IMR-90 (cell line): ENCODE results near the gene L1CAM. TPM values are rescaled to one million over a fixed set of nuclear protein-coding genes. Genes with fewer than 3 reads are reported as not detected.

Experiments used
- ATAC-seq: fragments of 200-7000 bp; cut with Tn5 transposase; 2 replicates; pipeline ENCODE4 v1.9.1; 2020; ENCODE audit warnings: low read depth, mild to moderate bottlenecking, moderate library complexity
- BruUV-seq: library from RNA; stranded (reverse); fragments of 400-500 nt; replicated peaks from 2 replicates; lab custom pipeline; 2021; lab: Mats Ljungman, UMichigan
- CTCF ChIA-PET: fragments of 300-600 bp; formaldehyde crosslinking; extraction: SDS; loops from one replicate; lab custom pipeline; 2021; ENCODE audit warnings: antibody characterized with exemption; lab: Yijun Ruan, JAX
- POLR2A ChIA-PET: fragments of 300-600 bp; sonication (Branson Sonifier 250); formaldehyde crosslinking; loops from one replicate; lab custom pipeline; 2022; ENCODE audit warnings: antibody characterized with exemption; ENCODE audit not compliant: unreplicated experiment; lab: Charles Lee
- DNase-seq: peaks from one replicate; pipeline ENCODE4 v3.0.0; 2013
- H2AFZ ChIP-seq: replicated peaks from 2 replicates; pipeline ENCODE3; 2013; ENCODE audit warnings: low read length, mild to moderate bottlenecking; ENCODE audit not compliant: poor library complexity
- H2AK5ac ChIP-seq: 2 replicates; pipeline ENCODE4 v1.6.1; 2013; ENCODE audit warnings: low read depth, low read length, inconsistent platforms
- H2AK9ac ChIP-seq: replicated peaks from 2 replicates; pipeline ENCODE3; 2013; ENCODE audit warnings: mild to moderate bottlenecking, low read depth, low read length, moderate library complexity; ENCODE audit not compliant: poor library complexity
- H2BK120ac ChIP-seq: 2 replicates; pipeline ENCODE4 v1.6.1; 2013; ENCODE audit warnings: low read depth, low read length, inconsistent platforms
- H2BK15ac ChIP-seq: 3 replicates; pipeline ENCODE4 v1.6.1; 2013; ENCODE audit warnings: low read depth, low read length, inconsistent platforms
- H2BK20ac ChIP-seq: 2 replicates; pipeline ENCODE4 v1.6.1; 2013; ENCODE audit warnings: low read depth, mild to moderate bottlenecking, inconsistent platforms, low read length, moderate library complexity
- H2BK5ac ChIP-seq: 2 replicates; pipeline ENCODE4 v1.6.1; 2013; ENCODE audit warnings: mild to moderate bottlenecking, low read depth, low read length, inconsistent platforms; ENCODE audit not compliant: poor library complexity, severe bottlenecking
- H3K14ac ChIP-seq: replicated peaks from 2 replicates; pipeline ENCODE4 v1.6.1; 2013; ENCODE audit warnings: low read depth, low read length, inconsistent platforms
- H3K18ac ChIP-seq: 2 replicates; pipeline ENCODE4 v1.6.1; 2013; ENCODE audit warnings: low read depth, low read length, control low read depth
- H3K23ac ChIP-seq: 2 replicates; pipeline ENCODE4 v1.6.1; 2013; ENCODE audit warnings: low read depth, low read length, inconsistent platforms
- H3K27ac ChIP-seq: 2 replicates; pipeline ENCODE4 v1.5.1; 2013; ENCODE audit warnings: mild to moderate bottlenecking, control low read depth, low read length; ENCODE audit not compliant: insufficient read depth
- H3K27me3 ChIP-seq: 2 replicates; pipeline ENCODE4 v1.6.1; 2013; ENCODE audit warnings: low read length; ENCODE audit not compliant: control insufficient read depth, insufficient read depth
- H3K36me3 ChIP-seq: 2 replicates; pipeline ENCODE4 v1.6.1; 2013; ENCODE audit warnings: low read length, mixed read lengths; ENCODE audit not compliant: control insufficient read depth, insufficient read depth
- H3K4ac ChIP-seq: 2 replicates; pipeline ENCODE4 v1.6.1; 2013; ENCODE audit warnings: low read depth, low read length, inconsistent platforms
- H3K4me1 ChIP-seq: 2 replicates; pipeline ENCODE4 v1.6.1; 2013; ENCODE audit warnings: low read length, mixed read lengths; ENCODE audit not compliant: control insufficient read depth, insufficient read depth
- H3K4me2 ChIP-seq: 2 replicates; pipeline ENCODE4 v1.6.1; 2013; ENCODE audit warnings: low read depth, mild to moderate bottlenecking, control low read depth, low read length, moderate library complexity
- H3K4me3 ChIP-seq: 2 replicates; pipeline ENCODE4 v1.5.1; 2013; ENCODE audit warnings: low read depth, mild to moderate bottlenecking, control low read depth, low read length, moderate library complexity; ENCODE audit not compliant: insufficient read depth
- H3K56ac ChIP-seq: 2 replicates; pipeline ENCODE4 v1.6.1; 2013; ENCODE audit warnings: low read length, inconsistent platforms; ENCODE audit not compliant: insufficient read depth; ENCODE audit errors: extremely low read depth
- H3K79me1 ChIP-seq, 2 experiments: 2 replicates each; pipeline ENCODE4 v1.6.1; 2013; ENCODE audit warnings: low read length in 2 of 2, inconsistent platforms in 1 of 2, low read depth in 1 of 2
- H3K9ac ChIP-seq: 2 replicates; pipeline ENCODE4 v1.6.1; 2013; ENCODE audit warnings: low read depth, low read length, control low read depth
- H3K9me1 ChIP-seq: 2 replicates; pipeline ENCODE4 v1.6.1; 2013; ENCODE audit warnings: low read length, inconsistent platforms; ENCODE audit not compliant: insufficient read depth
- H3K9me3 ChIP-seq: 2 replicates; pipeline ENCODE4 v1.6.1; 2013; ENCODE audit warnings: low read length; ENCODE audit not compliant: control insufficient read depth, insufficient read depth
- H4K20me1 ChIP-seq: 2 replicates; pipeline ENCODE4 v1.6.1; 2013; ENCODE audit warnings: low read length, inconsistent platforms; ENCODE audit not compliant: insufficient read depth
- H4K5ac ChIP-seq: 2 replicates; pipeline ENCODE4 v1.6.1; 2013; ENCODE audit warnings: mild to moderate bottlenecking, low read depth, low read length, control low read depth
- H4K8ac ChIP-seq, 2 experiments: 2 replicates each; pipeline ENCODE4 v1.6.1; 2013; ENCODE audit warnings: low read depth in 2 of 2, low read length in 2 of 2, control low read depth in 1 of 2, inconsistent platforms in 1 of 2
- H4K91ac ChIP-seq: 2 replicates; pipeline ENCODE4 v1.6.1; 2013; ENCODE audit warnings: low read depth, low read length, inconsistent platforms; ENCODE audit not compliant: insufficient read depth
- MXI1 ChIP-seq: IDR thresholded peaks from 2 replicates; pipeline ENCODE4 v1.6.1; 2012; ENCODE audit warnings: low read depth, mild to moderate bottlenecking, low read length, moderate library complexity, borderline replicate concordance
- POLR2A ChIP-seq: IDR thresholded peaks from 2 replicates; pipeline ENCODE4 v1.6.1; 2012; ENCODE audit warnings: mild to moderate bottlenecking, low read depth, low read length
- RCOR1 ChIP-seq: IDR thresholded peaks from 2 replicates; pipeline ENCODE4 v1.6.1; 2012; ENCODE audit warnings: mild to moderate bottlenecking, low read length, improper control_type of control experiment; ENCODE audit not compliant: insufficient replicate concordance
- WGBS, 2 experiments: methylation state at CpG; one replicate each; pipeline versions ENCODE4 v1.1.5 to v1.1.7; 2013; ENCODE audit warnings: missing lambda C conversion rate in 2 of 2; ENCODE audit not compliant: insufficient read length in 1 of 2; ENCODE audit errors: extremely low coverage in 2 of 2; 5-methylcytosine and 5-hydroxymethylcytosine counted together
- dilution Hi-C: fragments of 300-500 bp; cut with HindIII; formaldehyde crosslinking; loops from one replicate; pipeline ENCODE4 v1.14.3; 2018; ENCODE audit warnings: low sequenced_read_pairs; ENCODE audit not compliant: unreplicated experiment
- in situ Hi-C: fragments of 300-500 bp; cut with MboI; formaldehyde crosslinking; loops from 3 replicates; pipeline ENCODE4 v1.14.3; 2019; ENCODE audit warnings: low sequenced_read_pairs, inconsistent platforms, mixed read lengths
- intact Hi-C: fragments of 100-400 bp; cut with micrococcal nuclease; formaldehyde crosslinking; loops from 2 replicates; pipeline ENCODE4 v1.10.0; 2022
- polyA plus RNA-seq, 3 experiments: library from polyadenylated mRNA; depleted of rRNA; stranded (reverse); fragments of >200 nt; gene quantifications; 2 replicates each; pipeline ENCODE4 v1.2.3, GENCODE V29; 2012; ENCODE audit warnings: low replicate concordance in 1 of 3
- total RNA-seq: library from RNA; depleted of rRNA; stranded (reverse); fragments of >200 nt; gene quantifications from 2 replicates; pipeline ENCODE4 v1.2.3, GENCODE V29; 2012
- TF ChIP-seq, protein P1 (sequence below): fragments of 150-350 bp; IDR thresholded peaks from 2 replicates; pipeline ENCODE4 v1.6.1; 2017; ENCODE audit warnings: mild to moderate bottlenecking, antibody characterized with exemption, low read length, low read depth

Gene L1CAM
- total and polyA plus RNA-seq, 2 of the 4 experiments (the other 2 are of a cell fraction) = 0.36 to 1.9 TPM

DNA sequence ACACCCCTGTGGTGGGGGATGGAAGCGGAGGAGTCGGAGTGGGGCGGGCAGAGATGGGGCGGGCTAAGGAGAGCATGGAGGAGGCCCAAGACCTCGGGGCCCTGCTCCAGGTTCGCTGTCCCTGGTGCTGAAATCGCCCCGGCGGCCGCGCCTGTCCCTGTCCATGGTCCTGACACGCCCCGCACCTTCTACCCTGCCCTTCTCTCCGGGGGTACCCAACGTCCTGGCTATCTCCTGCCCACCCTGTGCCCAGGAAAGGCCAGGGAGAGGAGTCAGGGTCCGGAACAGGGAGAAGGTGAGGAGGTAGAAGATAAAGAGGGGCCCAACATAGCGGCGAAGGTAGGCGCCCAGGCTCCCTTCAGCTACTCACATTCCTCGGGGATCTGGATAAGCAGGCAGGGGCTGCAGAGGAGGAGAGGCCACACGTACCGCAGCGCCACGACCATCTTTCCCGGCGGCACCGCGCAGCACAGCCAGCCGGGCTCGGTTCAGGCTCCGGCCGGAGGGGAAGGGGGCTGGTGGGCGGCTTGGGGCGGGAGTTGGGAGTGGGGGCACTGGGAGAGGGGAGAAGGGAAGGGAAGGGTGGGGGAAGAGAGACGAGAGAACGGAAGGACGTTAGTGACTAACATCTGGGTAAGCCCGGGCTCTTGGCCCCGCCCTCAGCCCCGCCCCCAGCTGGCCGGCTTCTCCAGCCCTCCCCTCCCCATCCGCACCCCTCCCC, 10.4 kb downstream of the L1CAM start:
- peaks cover 31% of the 10 kb centered on the region for H3K27me3 ChIP-seq
- WGBS, 2 experiments = 5% methylated on average over 7 of the region's 42 CpGs; no CpG with 5 or more reads in 1 of the 2 experiments
- H3K9me3 ChIP-seq = peaks cover 1% of the 10 kb centered on the region; the same call in 1 of the 2 replicates
- DNase-seq (no peak), ATAC-seq (peak; percentile 93)
- dilution Hi-C loops = no loop called here
- no peaks in the 10 kb centered on the region for H3K9me1 ChIP-seq
- peak; percentile 79 for TF ChIP-seq RCOR1
- peak; percentile 86 for TF ChIP-seq MXI1
- TF ChIP-seq, protein P1, sequence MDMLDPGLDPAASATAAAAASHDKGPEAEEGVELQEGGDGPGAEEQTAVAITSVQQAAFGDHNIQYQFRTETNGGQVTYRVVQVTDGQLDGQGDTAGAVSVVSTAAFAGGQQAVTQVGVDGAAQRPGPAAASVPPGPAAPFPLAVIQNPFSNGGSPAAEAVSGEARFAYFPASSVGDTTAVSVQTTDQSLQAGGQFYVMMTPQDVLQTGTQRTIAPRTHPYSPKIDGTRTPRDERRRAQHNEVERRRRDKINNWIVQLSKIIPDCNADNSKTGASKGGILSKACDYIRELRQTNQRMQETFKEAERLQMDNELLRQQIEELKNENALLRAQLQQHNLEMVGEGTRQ = no peak
- TF ChIP-seq POLR2A = no peak
- no peak overlapping the region for H4K5ac ChIP-seq
- ChIA-PET POLR2A (no interaction called here), CTCF (no interaction called here)
- no peak overlapping the region for H2AFZ ChIP-seq
- H2AK5ac ChIP-seq = no peak overlapping the region
- no peak overlapping the region for H2AK9ac ChIP-seq
- no peak overlapping the region for H3K56ac ChIP-seq
- no peak overlapping the region for H3K4me3 ChIP-seq
- H3K23ac ChIP-seq = no peak overlapping the region
- no peak overlapping the region for H4K91ac ChIP-seq
- intact Hi-C loops = no loop called here
- H2BK15ac ChIP-seq = no peak overlapping the region
- no peak overlapping the region for H2BK5ac ChIP-seq
- no peak overlapping the region for H3K18ac ChIP-seq
- no peaks in the 10 kb centered on the region for H3K4me1 ChIP-seq
- H4K20me1 ChIP-seq = no peaks in the 10 kb centered on the region; the same call in 1 of the 2 replicates
- H4K8ac ChIP-seq = no peak overlapping the region
- H3K36me3 ChIP-seq = no peaks in the 10 kb centered on the region
- H2BK120ac ChIP-seq = no peak overlapping the region
- no peak overlapping the region for H3K27ac ChIP-seq
- H2BK20ac ChIP-seq = no peak overlapping the region
- in situ Hi-C loops = no loop called here
- H3K4me2 ChIP-seq = no peak overlapping the region
- no TSS peak for BruUV-seq
- H3K79me1 ChIP-seq = no peaks in the 10 kb centered on the region
- no peak overlapping the region for H3K4ac ChIP-seq
- no peak overlapping the region for H3K14ac ChIP-seq
- no peak overlapping the region for H3K9ac ChIP-seq
